GM21825 (cell line): ENCODE measurements around the gene DEFB115.
"Not testable (repeated sequence)": the region's sequence is repeated elsewhere in the genome, so short reads cannot be mapped to it uniquely, and the experiment has no call there.

Experiments
- ATAC-seq: cut with Tn5 transposase; IDR thresholded peaks from one replicate; pipeline ENCODE4 v1.9.1; 2021; ENCODE audit warnings: mild to moderate bottlenecking, moderate library complexity; ENCODE audit not compliant: unreplicated experiment

Gene DEFB115

GRCh38 chr20:31257364-31257763 lies at the start of gene DEFB115:
DEFB115 (plus strand) TSS chr20:31257664; CDS start chr20:31257664, 0 bp downstream.
- no peak for ATAC-seq

- no peak for ATAC-seq
Measured at GRCh38 chr20:31236953-31237352, 20.5 kb upstream of the DEFB115 start.

GRCh38 chr20:31237763-31238162 lies 19.7 kb upstream of the DEFB115 start:
- no peak for ATAC-seq

- no peak for ATAC-seq
Measured at GRCh38 chr20:31239139-31239538, 18.3 kb upstream of the DEFB115 start.

- ATAC-seq: no peak
Measured at GRCh38 chr20:31256959-31257358, 505 bp upstream of the DEFB115 start.

GRCh38 chr20:31260326-31260932 lies 3.0 kb downstream of the DEFB115 start:
- no peak for ATAC-seq

- no peak for ATAC-seq
Measured at GRCh38 chr20:31274441-31274840, 17.0 kb downstream of the DEFB115 start.

GRCh38 chr20:31278178-31278577 lies 20.7 kb downstream of the DEFB115 start:
- ATAC-seq: no peak

- ATAC-seq: not testable (repeated sequence)
Measured at GRCh38 chr20:31284964-31285363, 27.5 kb downstream of the DEFB115 start.

- no peak for ATAC-seq
Measured at GRCh38 chr20:31308535-31309162, 51.2 kb downstream of the DEFB115 start, which contains the start of gene DEFB116. DEFB116 (minus strand) TSS chr20:31308585; CDS start chr20:31308585, 0 bp downstream.
